Spleen (tissue), 11 donors: ENCODE measurements around the gene CHL1. TPM values are rescaled to one million over a fixed set of nuclear protein-coding genes. Genes with fewer than 3 reads are reported as not detected.

Experiments
- DNase-seq: peaks from one replicate; pipeline ENCODE4 v3.0.0-alpha.2; 2020
- H3K27ac ChIP-seq, 8 donors: fragments of 200-600 bp; sonication (generic) in 7 of 8; 1 replicate in 4 of 8; 2 replicates in 4 of 8; pipeline versions ENCODE4 v1.5.0 to v1.8.0; 2016 to 2021; ENCODE audit warnings: inconsistent platforms in 4 of 8, mild to moderate bottlenecking in 4 of 8, moderate library complexity in 1 of 8
- H3K27me3 ChIP-seq, 7 donors: fragments of 200-600 bp; sonication (generic) in 6 of 7; replicated peaks in 1 of 7; 1 replicate in 4 of 7; 2 replicates in 3 of 7; pipeline versions ENCODE4 v1.5.0 to v1.8.0; 2016 to 2021; ENCODE audit warnings: inconsistent platforms in 3 of 7, mild to moderate bottlenecking in 1 of 7
- H3K36me3 ChIP-seq, 6 donors: fragments of 200-600 bp; sonication (generic) in 5 of 6; 1 replicate in 4 of 6; 2 replicates in 2 of 6; pipeline versions ENCODE4 v1.5.0 to v1.8.0; 2016 to 2021; ENCODE audit warnings: inconsistent platforms in 2 of 6
- H3K4me1 ChIP-seq, 6 donors: fragments of 200-600 bp; sonication (generic) in 5 of 6; 1 replicate in 3 of 6; 2 replicates in 3 of 6; pipeline versions ENCODE4 v1.5.0 to v1.8.0; 2016 to 2021; ENCODE audit warnings: inconsistent platforms in 3 of 6
- H3K4me3 ChIP-seq, 8 donors: fragments of 200-600 bp; sonication (generic) in 7 of 8; 1 replicate in 4 of 8; 2 replicates in 4 of 8; pipeline versions ENCODE4 v1.5.0 to v1.8.0; 2016 to 2021; ENCODE audit warnings: inconsistent platforms in 4 of 8, mild to moderate bottlenecking in 4 of 8, moderate library complexity in 2 of 8
- H3K9me3 ChIP-seq, 8 donors: fragments of 200-600 bp; sonication (generic) in 7 of 8; 1 replicate in 4 of 8; 2 replicates in 4 of 8; pipeline versions ENCODE4 v1.5.0 to v1.8.0; 2016 to 2021; ENCODE audit warnings: inconsistent platforms in 4 of 8
- CTCF ChIP-seq, 11 experiments: fragments of 200-600 bp in 7 of 11; fragments of 450-650 bp in 4 of 11; sonication (generic) in 4 of 11; IDR thresholded peaks in 8 of 11; conservative IDR thresholded peaks in 3 of 11; 1 replicate in 7 of 11; 2 replicates in 4 of 11; pipeline versions ENCODE4 v1.4.0 to v1.8.0; 2016 to 2021; ENCODE audit warnings: antibody characterized with exemption in 11 of 11, inconsistent platforms in 4 of 11, mild to moderate bottlenecking in 1 of 11
- POLR2A ChIP-seq, 3 donors: fragments of 450-650 bp; IDR thresholded peaks; one replicate each; pipeline ENCODE4 v1.5.1; 2017; ENCODE audit warnings: antibody characterized with exemption in 3 of 3, mild to moderate bottlenecking in 1 of 3
- POLR2AphosphoS5 ChIP-seq, 3 donors: sonication (generic); formaldehyde crosslinking; IDR thresholded peaks; one replicate each; pipeline ENCODE4 v1.5.1; 2017; ENCODE audit warnings: antibody characterized with exemption in 3 of 3
- WGBS, 5 donors: extraction: QIAGEN DNeasy Blood & Tissue Kit in 3 of 5; methylation state at CpG; one replicate each; pipeline versions ENCODE4 v1.1.5 to v1.1.7; 2013 to 2018; 5-methylcytosine and 5-hydroxymethylcytosine counted together
- intact Hi-C: fragments of 100-400 bp; cut with DNase I; formaldehyde crosslinking; loops from one replicate; pipeline ENCODE4 v1.15.0; 2023; ENCODE audit warnings: low total_unique reads
- polyA plus RNA-seq, 3 donors: library from polyadenylated mRNA; stranded (reverse); fragments of 200-250 nt; gene quantifications; one replicate each; pipeline ENCODE4 v1.2.1, GENCODE V29; 2013
- total RNA-seq, 7 donors: library from RNA; depleted of rRNA in 3 of 7; stranded (reverse); fragments of >200 nt in 3 of 7; fragmentation: NEBNext Ultra II Directional in 4 of 7; extraction: Animal tissue kit (Norgen Biotek cat#: 25700) in 4 of 7; gene quantifications; one replicate each; pipeline versions ENCODE4 v1.1.0 to v1.2.1, GENCODE V29; 2016 to 2021
- donor health status: healthy with polysubstance abuse.
- donor health status: DM: no; HTN: no; CAD: no; lungs with moderate emphysema.
- donor health status: DM: no; HTN: no; CAD: no.
- donor health status: Bipolar disorder and iron deficiency.
- donor health status: healthy.
- donor health status: DM: no; HTN: no; CAD: no.
- donor health status: DM: yes; HTN: yes; CAD: no.

Gene CHL1
- total and polyA plus RNA-seq, 10 donors: 3.3 to 20.6 (median 12.8) TPM

- WGBS, 5 donors: 83 to 95% (median 91%) methylated on average over 5 of the region's 5 CpGs
- H3K27me3 ChIP-seq: no peaks in the 10 kb centered on the region
- TF ChIP-seq POLR2A (IDR thresholded peaks at IDR 0.05) (no peak), CTCF (IDR thresholded peaks at IDR 0.05 in 8 of 11, conservative IDR thresholded peaks at IDR 0.05 in 3 of 11) (no peak), POLR2AphosphoS5 (IDR thresholded peaks at IDR 0.05) (no peak)
Observed at GRCh38 chr3:166799-167198, 29.8 kb upstream of the CHL1 start.

DNA sequence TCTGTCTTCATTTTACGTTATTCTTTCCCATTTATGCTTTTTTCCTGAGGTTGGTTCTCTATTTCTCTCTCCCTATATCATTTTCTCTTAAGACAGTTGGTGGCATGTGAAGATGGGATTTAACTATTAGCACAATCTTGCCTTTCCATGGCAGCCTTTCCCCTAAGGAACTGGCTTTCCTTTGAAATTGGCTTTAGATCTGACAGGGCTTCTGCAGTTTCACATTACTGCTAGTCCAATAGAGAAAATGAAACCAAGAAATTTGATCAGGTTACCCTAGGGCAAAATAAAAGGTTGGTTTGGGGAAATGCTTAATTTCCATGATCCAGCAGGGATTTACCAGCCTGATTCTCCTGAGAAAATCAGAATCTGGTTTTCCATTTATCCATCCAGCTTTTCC is 22.7 kb upstream of the CHL1 start:
- Histone ChIP-seq H3K4me1 (peaks cover 0 to 8% (median 0%) of the 10 kb centered on the region in 6 donors), H3K27me3 (no peaks in the 10 kb centered on the region), H3K36me3 (no peaks in the 10 kb centered on the region), H3K9me3 (no peaks in the 10 kb centered on the region), H3K27ac (no peak overlapping the region), H3K4me3 (peak overlapping the region in 1 of 8 donors; percentile 1)
- WGBS, 5 donors: 55 to 74% (median 60%) methylated on average over 1 of the region's 1 CpG
- no peak for DNase-seq
- intact Hi-C loops: no loop called here
- TF ChIP-seq POLR2A (IDR thresholded peaks at IDR 0.05) (no peak), CTCF (IDR thresholded peaks at IDR 0.05 in 8 of 11, conservative IDR thresholded peaks at IDR 0.05 in 3 of 11) (no peak), POLR2AphosphoS5 (IDR thresholded peaks at IDR 0.05) (no peak)

More at GRCh38 chr3:166799-167198, 29.8 kb upstream of the CHL1 start:
- intact Hi-C loops: no loop called here
- H3K4me3 ChIP-seq: no peak overlapping the region
- no peaks in the 10 kb centered on the region for H3K9me3 ChIP-seq
- H3K4me1 ChIP-seq: no peaks in the 10 kb centered on the region
- no peak for DNase-seq
- H3K27ac ChIP-seq: no peak overlapping the region
- no peaks in the 10 kb centered on the region for H3K36me3 ChIP-seq

- WGBS, 5 donors: 72 to 78% (median 75%) methylated on average over 3 of the region's 3 CpGs
- TF ChIP-seq POLR2AphosphoS5 (IDR thresholded peaks at IDR 0.05) (no peak), CTCF (IDR thresholded peaks at IDR 0.05 in 8 of 11, conservative IDR thresholded peaks at IDR 0.05 in 3 of 11) (no peak), POLR2A (IDR thresholded peaks at IDR 0.05) (no peak)
- H3K27ac ChIP-seq: no peak overlapping the region
- DNase-seq: no peak
- no peaks in the 10 kb centered on the region for H3K27me3 ChIP-seq
- no peaks in the 10 kb centered on the region for H3K36me3 ChIP-seq
- intact Hi-C loops: no loop called here
- peaks cover 0 to 8% (median 0%) of the 10 kb centered on the region in 8 donors for H3K9me3 ChIP-seq
- H3K4me3 ChIP-seq: no peak overlapping the region
- H3K4me1 ChIP-seq: no peaks in the 10 kb centered on the region
Observed at GRCh38 chr3:184976-185375, 11.6 kb upstream of the CHL1 start.

GRCh38 chr3:192215-192929 is 4.2 kb upstream of the CHL1 start:
- Histone ChIP-seq H3K4me3 (no peak overlapping the region), H3K36me3 (no peaks in the 10 kb centered on the region), H3K27me3 (peaks cover 0 to 24% (median 18%) of the 10 kb centered on the region in 7 donors), H3K4me1 (peaks cover 0 to 19% (median 5%) of the 10 kb centered on the region in 6 donors), H3K9me3 (peaks cover 0 to 8% (median 0%) of the 10 kb centered on the region in 8 donors), H3K27ac (no peak overlapping the region)
- DNase-seq: peak; percentile 73
- WGBS, 5 donors: 81 to 92% (median 90%) methylated on average over 16 to 25 of the region's 25 CpGs
- intact Hi-C loops: no loop called here
- TF ChIP-seq POLR2A (IDR thresholded peaks at IDR 0.05) (no peak), POLR2AphosphoS5 (IDR thresholded peaks at IDR 0.05) (no peak), CTCF (IDR thresholded peaks at IDR 0.05 in 8 of 11, conservative IDR thresholded peaks at IDR 0.05 in 3 of 11) (no peak)
